ENCODE data around the gene KRTAP10-2. TPM values are rescaled to one million over a fixed set of nuclear protein-coding genes. Genes with fewer than 3 reads are reported as not detected.

The KRTAP10-2 gene
- total RNA-seq, 1 experiment from 2014 or later = not detected

DNA sequence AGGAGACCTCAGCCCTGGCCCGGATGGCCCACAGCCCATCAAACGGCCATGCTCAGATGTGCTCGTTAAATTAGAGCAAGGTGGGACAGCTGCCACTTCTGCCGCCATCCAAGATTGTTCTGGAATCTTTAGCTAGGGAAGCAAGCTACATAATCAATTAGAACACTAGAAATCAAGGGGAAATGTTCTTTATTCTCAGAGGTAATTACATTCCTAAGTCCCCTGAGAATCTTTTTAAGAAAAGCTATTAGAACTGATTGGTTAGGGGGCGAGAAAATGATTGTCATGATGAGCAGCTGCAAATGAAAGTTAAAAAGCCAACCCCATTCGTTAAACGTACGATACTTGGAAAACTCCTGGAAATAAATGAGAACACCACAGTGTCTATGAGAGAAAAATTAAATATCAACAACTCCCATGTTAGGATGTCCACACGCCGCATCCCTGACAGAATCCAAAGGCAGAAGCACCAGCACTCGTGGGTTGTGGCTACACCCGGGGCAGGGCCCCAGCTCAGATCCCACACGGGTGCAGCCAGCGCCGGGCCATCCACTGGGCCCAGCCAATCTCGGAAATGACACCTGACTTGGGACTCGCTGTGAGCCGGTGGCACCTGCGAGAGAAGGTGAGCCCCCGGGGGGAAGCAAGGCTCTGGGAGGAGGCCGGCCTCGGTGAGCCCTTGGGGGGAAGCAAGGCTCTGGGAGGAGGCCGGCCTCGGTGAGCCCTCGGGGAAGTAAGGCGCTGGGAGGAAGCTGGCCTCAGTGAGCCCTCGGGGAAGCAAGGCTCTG, 48.9 kb downstream of the KRTAP10-2 start:
- H3K9me3 Mint-ChIP-seq = no peaks in the 10 kb centered on the region
- Histone ChIP-seq H3K4ac (ENCODE audit: low read depth, low read length) (no peak overlapping the region), H4K8ac (replicated peaks; ENCODE audit: insufficient read length, low read depth, low read length) (no peak overlapping the region), H4K91ac (ENCODE audit: insufficient read length, low read depth, low read length) (no peak overlapping the region), H3K23ac (ENCODE audit: insufficient read length, low read depth, low read length) (no peak overlapping the region), H2BK5ac (ENCODE audit: insufficient read length, low read length) (no peak overlapping the region), H2BK15ac (ENCODE audit: low read depth, low read length) (no peak overlapping the region), H2AK5ac (ENCODE audit: insufficient read length, low read length) (no peak overlapping the region), H4K5ac (ENCODE audit: insufficient read length, low read depth, low read length) (no peak overlapping the region), H3K56ac (ENCODE audit: insufficient read length, low read depth, low read length) (no peak overlapping the region), H3K14ac (ENCODE audit: insufficient read depth, low read length) (no peak overlapping the region), H3K9me3 (ENCODE audit: control insufficient read depth, low read depth, low read length) (no peaks in the 10 kb centered on the region), H3T11ph (ENCODE audit: low read length) (no peak overlapping the region), H3K4me2 (ENCODE audit: insufficient read depth, insufficient read length, low read length) (no peak overlapping the region), H3K23me2 (ENCODE audit: insufficient read length, low read depth, low read length, poor library complexity, severe bottlenecking) (no peaks in the 10 kb centered on the region), H3K9ac (ENCODE audit: extremely low read depth, insufficient read length, low read length) (no peak overlapping the region), H3K27me3 (ENCODE audit: insufficient read depth, low read length) (no peaks in the 10 kb centered on the region), H4K20me1 (ENCODE audit: control insufficient read depth, insufficient read depth, insufficient read length) (peaks cover 2% of the 10 kb centered on the region), H2AFZ (ENCODE audit: low read length) (no peak overlapping the region), H3K79me2 (ENCODE audit: insufficient read depth, low read length) (no peaks in the 10 kb centered on the region), H3K27ac (ENCODE audit: insufficient read length, low read depth, low read length) (no peak overlapping the region), H2BK120ac (ENCODE audit: low read depth, low read length, poor library complexity, severe bottlenecking) (no peak overlapping the region), H3K4me1 (ENCODE audit: insufficient read depth, low read length) (no peaks in the 10 kb centered on the region), H2BK12ac (ENCODE audit: insufficient read length, low read depth, low read length) (no peak overlapping the region), H3K18ac (ENCODE audit: insufficient read length, low read depth, low read length) (no peak overlapping the region), H2BK20ac (ENCODE audit: low read depth, low read length, poor library complexity, severe bottlenecking) (no peak overlapping the region), H3K79me1 (ENCODE audit: insufficient read depth, low read depth, low read length, poor library complexity, severe bottlenecking) (no peaks in the 10 kb centered on the region)
- no peak overlapping the region for H3K4me3 Mint-ChIP-seq
- no peak for TF ChIP-seq CTCF (conservative IDR thresholded peaks at IDR 0.05)
- H3K27me3 Mint-ChIP-seq (ENCODE audit: low read depth) = no peaks in the 10 kb centered on the region
- no peak for DNase-seq
- H3K27ac Mint-ChIP-seq = peak overlapping the region in 1 of 3 experiments; percentile 57; a peak in 1 of 7 replicates
- H3K4me1 Mint-ChIP-seq = peaks cover 8 to 11% of the 10 kb centered on the region in 2 experiments
- peaks cover 0 to 2% (median 0%) of the 10 kb centered on the region in 3 experiments; a peak in 2 of 7 replicates for H3K36me3 Mint-ChIP-seq (ENCODE audit: insufficient read depth in 1 of 3, low read depth in 3 of 3)
- WGBS (ENCODE audit: extremely low coverage, insufficient read length, low lambda C conversion rate) = no CpG with 5 or more reads among the region's 27 CpGs

Other genes with a start within 250 kb of the KRTAP10-2 start
- 16.9 and 17.0 TPM in 2 replicates for gene CFAP410, start 212.1 kb downstream of the KRTAP10-2 start, total RNA-seq (2021)
- gene TRPM2, start 197.9 kb downstream of the KRTAP10-2 start, total RNA-seq (2021) = 0.11 and 0.68 TPM in 2 replicates
- gene LRRC3, start 96.0 kb downstream of the KRTAP10-2 start, total RNA-seq (2021) = 2.6 and 3.1 TPM in 2 replicates
- not detected in 2 replicates for gene KRTAP10-1, start 11.3 kb downstream of the KRTAP10-2 start, total RNA-seq (2021)
- gene KRTAP10-3, start 7.3 kb upstream of the KRTAP10-2 start, total RNA-seq (2021) = not detected in 2 replicates
- not detected in 2 replicates for gene KRTAP10-4, start 22.2 kb upstream of the KRTAP10-2 start, total RNA-seq (2021)
- gene KRTAP10-5, start 29.1 kb upstream of the KRTAP10-2 start, total RNA-seq (2021) = not detected in 2 replicates
- not detected in 2 replicates for gene KRTAP10-6, start 41.0 kb upstream of the KRTAP10-2 start, total RNA-seq (2021)
- not detected in 2 replicates for gene KRTAP10-7, start 49.1 kb upstream of the KRTAP10-2 start, total RNA-seq (2021)
- not detected in 2 replicates for gene KRTAP10-8, start 60.6 kb upstream of the KRTAP10-2 start, total RNA-seq (2021)
- gene KRTAP10-9, start 75.6 kb upstream of the KRTAP10-2 start, total RNA-seq (2021) = not detected in 2 replicates
- gene KRTAP10-10, start 85.9 kb upstream of the KRTAP10-2 start, total RNA-seq (2021) = not detected in 2 replicates
- not detected in 2 replicates for gene KRTAP10-11, start 94.9 kb upstream of the KRTAP10-2 start, total RNA-seq (2021)
- not detected in 2 replicates for gene KRTAP12-4, start 103.2 kb upstream of the KRTAP10-2 start, total RNA-seq (2021)
- not detected in 2 replicates for gene KRTAP12-3, start 106.4 kb upstream of the KRTAP10-2 start, total RNA-seq (2021)
- not detected in 2 replicates for gene KRTAP12-2, start 115.4 kb upstream of the KRTAP10-2 start, total RNA-seq (2021)
- not detected in 2 replicates for gene KRTAP12-1, start 130.7 kb upstream of the KRTAP10-2 start, total RNA-seq (2021)
- gene KRTAP10-12, start 145.7 kb upstream of the KRTAP10-2 start, total RNA-seq (2021) = not detected in 2 replicates
- gene TSPEAR, start 160.1 kb upstream of the KRTAP10-2 start, total RNA-seq (2021) = 1.2 and 1.3 TPM in 2 replicates